Fibroblast of skin of left biceps (primary cell): ENCODE measurements around the gene METTL2A.
A peak's percentile ranks its signal among the peaks of the same experiment; 100 is the strongest.
"Not testable (repeated sequence)": the region's sequence is repeated elsewhere in the genome, so short reads cannot be mapped to it uniquely, and the experiment has no call there.

ENCODE experiments used
- DNase-seq, 2 experiments: peaks; one replicate each; pipeline ENCODE4 v3.0.0-alpha.2; 2013; ENCODE audit warnings: low read depth in 2 of 2

The METTL2A gene

DNA sequence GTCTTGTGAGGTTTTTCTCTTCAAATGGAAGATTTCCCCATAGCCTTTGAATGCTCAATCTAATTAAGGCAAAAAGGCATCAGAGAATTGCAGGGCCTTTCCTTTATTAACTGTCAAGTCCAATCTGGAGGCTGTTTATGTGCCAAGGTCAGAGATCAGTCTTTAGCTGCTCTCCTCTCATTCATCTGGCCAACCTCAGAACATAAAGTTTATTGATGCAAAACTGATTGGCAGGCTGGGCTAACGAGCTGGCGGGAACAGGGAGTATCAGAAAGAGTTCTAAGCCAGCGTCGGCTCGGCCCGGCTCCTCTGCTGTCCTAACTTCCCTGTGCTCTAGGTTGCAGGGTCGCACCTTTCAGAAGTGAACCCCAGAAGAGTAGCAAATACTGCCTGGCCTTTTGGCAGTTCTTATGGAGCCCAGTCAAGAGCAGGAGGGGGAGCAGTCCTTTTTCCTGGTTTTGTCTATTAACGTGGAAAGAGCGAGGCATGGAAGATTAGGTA is 47.7 kb downstream of the METTL2A start:
- not testable (repeated sequence) for DNase-seq

DNA sequence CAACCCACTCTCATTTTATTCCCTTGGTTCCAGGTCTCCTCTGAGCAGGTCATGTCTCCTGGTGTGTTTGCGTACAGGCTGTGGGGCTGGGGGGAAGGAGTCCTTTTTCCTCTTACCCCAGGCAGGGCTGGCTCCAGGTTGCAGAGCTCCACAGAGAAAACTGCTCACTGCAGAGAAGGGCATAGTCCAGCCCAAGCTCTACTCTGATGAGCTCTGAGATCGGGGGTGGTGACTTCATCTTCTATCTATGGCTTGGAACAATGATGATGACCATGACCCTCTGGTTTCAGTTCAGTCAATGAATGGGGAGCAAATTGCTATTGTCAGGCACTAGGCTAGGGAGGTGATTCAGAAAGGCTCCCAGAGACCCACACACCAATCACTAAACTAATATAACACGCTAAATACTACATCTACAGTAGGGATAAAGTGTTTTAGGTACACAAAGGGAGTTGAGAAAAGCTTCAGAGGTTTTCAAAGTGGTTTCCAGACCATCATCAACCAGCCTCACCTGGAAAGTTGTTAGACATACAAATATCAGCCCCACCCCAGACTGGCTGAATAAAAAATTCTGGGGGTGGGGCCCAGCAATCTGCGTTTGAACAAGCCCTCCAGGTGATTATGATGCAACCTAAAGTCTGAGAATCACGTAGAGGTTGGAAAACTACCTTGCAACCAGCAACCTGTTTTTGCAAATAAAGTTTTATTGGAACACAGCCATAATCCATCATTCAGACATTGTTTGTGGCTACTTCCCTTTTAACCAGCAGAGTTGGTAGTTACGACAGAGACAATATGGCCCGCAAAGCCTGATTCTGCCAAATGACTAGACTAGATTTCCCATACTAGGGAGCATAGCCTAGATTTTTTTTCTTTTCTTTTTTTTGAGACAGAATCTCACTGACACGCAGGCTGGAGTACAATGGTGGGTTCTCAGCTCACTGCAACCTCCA is 49.6 kb downstream of the METTL2A start:
- not testable (repeated sequence) for DNase-seq

DNA sequence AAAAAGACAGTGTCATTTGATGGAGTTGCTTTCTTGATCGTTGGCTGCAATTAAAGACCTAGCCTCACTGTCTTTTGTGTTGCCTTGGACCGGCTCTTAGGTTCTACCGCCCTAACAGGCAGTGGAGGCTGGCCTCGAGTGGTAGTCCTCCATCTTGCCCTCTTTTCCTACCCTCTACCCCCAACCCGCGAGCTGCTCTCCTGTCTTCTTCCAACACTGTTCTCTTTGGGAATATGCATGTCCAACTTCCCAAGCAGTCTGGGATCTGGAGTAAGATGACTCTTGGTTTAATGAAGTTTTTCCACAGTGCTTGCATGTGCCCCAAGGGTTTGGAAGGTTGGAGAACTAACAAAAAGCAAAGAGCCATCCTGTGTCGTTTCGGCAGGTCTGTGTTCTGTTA is 53.4 kb downstream of the METTL2A start:
- not testable (repeated sequence) for DNase-seq

- not testable (repeated sequence) for DNase-seq
These were observed 54.2 kb downstream of the METTL2A start for GRCh38 chr17:62477718-62478408.

GRCh38 chr17:62478424-62478879 is 54.8 kb downstream of the METTL2A start, which contains the start of gene TLK2:
Gene TLK2, plus strand, starts transcription at chr17:62478825. Its CDS starts 2,301 bp downstream, at chr17:62481126.
- DNase-seq, result peak; percentile 53 to 64

DNA sequence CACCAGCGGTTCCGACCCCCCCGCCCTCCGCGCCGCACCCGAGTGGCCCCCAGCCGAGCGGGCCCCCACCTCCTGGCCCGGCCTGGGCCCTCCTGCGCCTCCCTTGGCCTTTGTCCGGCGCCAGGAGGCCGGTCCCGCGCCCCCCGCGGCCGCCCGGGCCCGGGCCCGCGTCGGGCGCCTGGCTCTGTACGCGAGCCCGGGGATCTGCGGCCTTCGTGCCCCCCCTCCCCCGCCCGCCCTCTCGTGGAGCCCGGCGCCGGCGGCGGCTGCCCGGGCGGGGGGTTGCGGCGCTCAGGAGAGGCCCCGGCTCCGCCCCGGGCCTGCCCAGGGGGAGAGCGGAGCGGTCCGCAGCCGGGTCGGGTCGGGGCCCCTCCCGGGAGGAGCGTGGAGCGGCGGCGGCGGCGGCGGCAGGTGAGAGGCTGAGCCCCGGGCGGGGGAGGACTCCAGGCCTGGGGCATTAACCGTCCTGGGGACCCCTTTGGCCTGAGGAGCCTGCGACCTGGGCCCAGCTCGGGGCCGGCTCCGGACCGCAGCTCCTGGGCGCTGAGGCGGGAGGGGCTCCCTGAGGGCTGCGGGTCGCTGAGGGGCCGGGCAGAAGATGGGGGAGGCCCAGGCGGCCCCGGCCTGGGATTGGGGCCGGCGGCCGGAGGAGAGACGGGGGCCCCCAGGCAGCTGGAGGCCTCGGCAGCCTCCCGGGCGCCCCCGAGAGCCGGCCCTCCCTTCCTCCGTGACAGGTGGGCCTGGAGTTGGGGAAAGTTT is 55.4 kb downstream of the METTL2A start:
- not testable (repeated sequence) for DNase-seq

DNA sequence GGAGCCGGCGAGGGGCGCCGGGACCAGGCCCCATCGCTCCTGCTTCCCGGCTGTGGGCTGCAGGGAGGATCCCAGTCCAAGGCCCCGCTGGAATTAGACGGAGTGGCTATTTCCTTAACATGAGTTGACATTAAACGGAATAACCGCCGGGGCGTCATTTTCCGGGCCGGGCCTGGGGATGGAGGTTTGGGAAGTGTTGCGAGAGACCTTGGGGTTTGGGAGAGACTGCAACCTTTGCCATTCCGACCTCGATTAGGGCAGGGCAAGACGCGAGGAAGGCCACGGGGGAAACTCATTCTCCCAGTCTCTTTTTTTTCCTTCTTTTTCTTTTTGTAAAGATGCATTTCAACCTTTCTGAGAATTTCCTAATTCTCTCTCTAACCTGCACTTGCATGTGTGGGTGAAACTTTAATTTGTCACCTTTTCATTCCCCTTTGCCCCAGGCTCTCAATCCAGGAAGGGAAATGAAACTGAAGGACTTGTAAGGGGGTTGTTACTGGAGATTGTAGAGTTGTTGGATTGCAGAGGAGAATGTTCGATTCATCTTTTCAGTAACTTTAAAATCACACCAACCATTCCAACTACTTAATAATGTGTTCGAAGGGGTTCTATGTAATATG is 56.1 kb downstream of the METTL2A start:
- DNase-seq, result not testable (repeated sequence)

DNA sequence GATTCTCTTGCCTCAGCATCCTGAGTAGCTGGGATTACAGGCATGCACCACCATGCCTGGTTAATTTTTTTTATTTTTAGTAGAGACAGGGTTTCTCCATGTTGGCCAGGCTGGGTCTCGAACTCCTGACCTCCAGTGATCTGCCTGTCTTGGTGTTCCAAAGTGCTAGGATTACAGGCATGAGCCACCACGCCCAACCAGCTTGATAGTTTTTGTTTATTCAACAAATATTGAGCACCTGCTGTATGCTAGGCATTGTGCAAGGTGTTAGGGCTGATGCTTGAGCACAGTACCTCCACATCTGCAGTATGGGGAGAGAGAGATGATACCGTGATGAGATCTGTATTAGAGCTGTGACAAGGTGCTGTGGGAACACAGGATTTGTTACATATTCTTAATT is 58.9 kb downstream of the METTL2A start:
- not testable (repeated sequence) for DNase-seq

GRCh38 chr17:62490990-62491389 is 67.3 kb downstream of the METTL2A start:
- not testable (repeated sequence) for DNase-seq

DNA sequence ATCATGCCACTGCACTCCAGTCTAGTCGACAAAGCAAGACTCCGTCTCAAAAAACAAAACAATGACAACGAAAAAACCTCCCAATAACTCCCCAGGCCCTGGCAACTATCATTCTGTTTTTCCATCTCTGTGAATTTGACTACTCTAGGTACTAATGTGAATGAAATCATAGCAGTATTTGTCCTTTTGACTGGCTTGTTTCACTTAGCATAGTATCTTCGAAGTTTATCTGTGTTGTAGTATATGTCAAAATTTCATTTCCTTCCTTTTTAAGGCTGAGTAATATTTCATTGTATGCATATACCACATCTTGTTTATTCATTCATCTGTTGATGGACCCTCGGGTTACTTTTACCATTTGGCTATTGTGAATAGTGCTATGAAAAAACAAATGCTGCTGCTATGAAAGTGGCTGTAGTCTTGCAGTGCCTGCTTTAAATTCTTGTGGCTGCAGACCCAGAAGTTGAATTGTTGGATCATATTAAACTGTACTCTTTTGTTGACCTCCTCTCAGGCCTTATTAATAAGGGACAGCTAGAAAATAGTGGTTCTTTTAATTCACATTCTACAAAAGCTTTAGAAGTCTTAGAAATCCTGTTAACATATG is 69.5 kb downstream of the METTL2A start:
- not testable (repeated sequence) for DNase-seq

DNA sequence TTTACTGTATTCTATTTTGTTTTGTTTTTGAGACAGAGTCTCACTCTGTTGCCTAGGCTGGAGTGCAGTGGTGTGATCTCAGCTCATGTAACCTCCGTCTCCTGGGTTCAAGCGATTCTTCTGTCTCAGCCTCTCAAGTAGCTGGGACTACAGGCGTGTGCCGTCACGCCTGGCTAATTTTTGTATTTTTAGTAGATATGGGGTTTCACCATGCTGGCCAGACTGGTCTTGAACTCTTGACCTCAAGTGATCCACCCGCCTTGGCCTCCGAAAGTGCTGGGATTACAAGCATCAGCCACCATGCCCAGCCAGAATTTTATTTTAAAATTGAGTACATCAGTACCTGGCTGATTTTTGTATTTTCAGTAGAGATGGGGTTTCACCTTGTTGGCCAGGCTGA is 70.4 kb downstream of the METTL2A start:
- not testable (repeated sequence) for DNase-seq

DNA sequence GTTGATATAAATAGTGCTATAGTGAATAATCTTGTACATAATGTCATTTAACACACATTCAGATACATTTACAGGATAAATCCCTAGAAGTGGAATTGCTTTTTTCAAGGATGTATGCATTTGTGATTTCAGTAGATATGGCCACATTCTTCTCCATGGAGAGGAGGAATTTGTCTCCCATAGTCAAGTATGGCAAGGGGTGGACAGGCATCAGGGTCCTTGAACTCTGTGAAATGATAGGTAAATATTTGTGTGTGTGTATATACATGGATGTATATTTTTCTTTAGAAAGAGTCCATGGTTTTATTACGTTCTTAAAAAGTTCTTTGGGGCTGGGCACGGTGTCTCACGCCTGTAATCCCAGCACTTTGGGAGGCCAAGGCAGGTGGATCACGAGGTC is 72.6 kb downstream of the METTL2A start:
- not testable (repeated sequence) for DNase-seq

DNA sequence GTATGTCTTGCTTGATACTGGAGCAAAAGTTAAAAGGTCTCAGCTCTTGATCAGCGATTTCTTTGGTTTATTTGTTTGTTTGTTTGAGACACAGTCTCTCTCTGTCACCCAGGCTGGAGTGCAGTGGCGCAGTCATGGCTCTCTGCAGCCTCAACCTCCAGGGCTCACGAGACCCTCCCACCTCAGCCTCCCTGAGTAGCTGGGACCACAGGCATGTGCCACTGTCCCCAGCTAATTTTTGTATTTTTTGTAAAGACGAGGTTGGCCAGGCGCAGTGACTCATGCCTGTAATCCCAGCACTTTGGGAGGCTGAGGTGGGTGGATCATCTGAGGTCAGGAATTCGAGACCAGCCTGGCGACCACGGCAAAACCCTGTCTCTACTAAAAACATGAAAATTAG is 75.1 kb downstream of the METTL2A start:
- DNase-seq, result not testable (repeated sequence)
